ACC112 (cell line): ENCODE data around the gene ARHGAP4.

Experiments
- H2AFZ ChIP-seq: fragments of 200-600 bp; sonication (generic); one replicate; pipeline ENCODE4 v1.6.0; 2017; ENCODE audit warnings: antibody characterized with exemption, low read length; ENCODE audit not compliant: unreplicated experiment
- H3K27ac ChIP-seq: fragments of 200-600 bp; sonication (generic); 2 replicates; pipeline ENCODE4 v1.5.1; 2014; ENCODE audit warnings: low read depth, mild to moderate bottlenecking, antibody characterized with exemption, low read length, moderate library complexity
- H3K27me3 ChIP-seq: fragments of 200-600 bp; sonication (generic); 2 replicates; pipeline ENCODE4 v1.6.1; 2014; ENCODE audit warnings: mild to moderate bottlenecking, antibody characterized with exemption, low read length, moderate library complexity, mixed read lengths; ENCODE audit not compliant: insufficient read depth
- H3K36me3 ChIP-seq: fragments of 200-600 bp; sonication (generic); 2 replicates; pipeline ENCODE4 v1.6.1; 2016; ENCODE audit warnings: mild to moderate bottlenecking, antibody characterized with exemption, low read length, moderate library complexity, mixed read lengths; ENCODE audit not compliant: insufficient read depth
- H3K4me1 ChIP-seq: fragments of 200-600 bp; sonication (generic); one replicate; pipeline ENCODE4 v1.6.1; 2016; ENCODE audit warnings: low read length, mixed read lengths; ENCODE audit not compliant: insufficient read depth, unreplicated experiment, control insufficient read depth
- H3K4me3 ChIP-seq: fragments of 200-600 bp; sonication (generic); 2 replicates; pipeline ENCODE4 v1.5.1; 2014; ENCODE audit warnings: mild to moderate bottlenecking, low read depth, low read length
- H3K79me2 ChIP-seq: fragments of 200-600 bp; sonication (generic); one replicate; pipeline ENCODE4 v1.6.0; 2016; ENCODE audit warnings: low read length; ENCODE audit not compliant: control insufficient read depth, unreplicated experiment, insufficient read depth

The ARHGAP4 gene

DNA sequence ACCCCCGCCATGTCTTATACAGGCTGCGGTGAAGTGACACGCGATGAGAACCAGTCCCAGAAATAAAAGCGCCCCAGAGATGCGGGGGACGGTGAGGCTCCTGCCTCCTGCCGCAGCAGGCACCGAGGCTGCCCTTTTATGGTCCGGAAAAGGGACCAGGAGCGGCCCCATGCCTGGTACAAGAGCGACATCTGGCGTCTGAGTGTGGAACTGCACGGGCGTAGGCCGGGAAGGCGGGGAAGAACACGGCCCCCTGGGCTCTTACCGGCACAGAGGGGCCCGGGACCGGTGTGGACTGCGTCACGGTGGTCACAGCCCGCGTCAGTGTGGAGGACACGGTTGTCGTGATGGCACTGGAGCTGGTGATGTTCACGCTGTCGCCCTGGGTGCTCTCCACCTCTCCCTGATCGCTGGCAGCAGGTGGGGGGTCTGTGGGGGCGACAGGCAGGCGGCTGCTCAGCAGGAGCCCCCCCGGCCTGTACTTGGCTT, 27.3 kb upstream of the ARHGAP4 start:
- H2AFZ ChIP-seq, result no peak overlapping the region
- no peaks in the 10 kb centered on the region for H3K36me3 ChIP-seq
- H3K27ac ChIP-seq, result no peak overlapping the region

DNA sequence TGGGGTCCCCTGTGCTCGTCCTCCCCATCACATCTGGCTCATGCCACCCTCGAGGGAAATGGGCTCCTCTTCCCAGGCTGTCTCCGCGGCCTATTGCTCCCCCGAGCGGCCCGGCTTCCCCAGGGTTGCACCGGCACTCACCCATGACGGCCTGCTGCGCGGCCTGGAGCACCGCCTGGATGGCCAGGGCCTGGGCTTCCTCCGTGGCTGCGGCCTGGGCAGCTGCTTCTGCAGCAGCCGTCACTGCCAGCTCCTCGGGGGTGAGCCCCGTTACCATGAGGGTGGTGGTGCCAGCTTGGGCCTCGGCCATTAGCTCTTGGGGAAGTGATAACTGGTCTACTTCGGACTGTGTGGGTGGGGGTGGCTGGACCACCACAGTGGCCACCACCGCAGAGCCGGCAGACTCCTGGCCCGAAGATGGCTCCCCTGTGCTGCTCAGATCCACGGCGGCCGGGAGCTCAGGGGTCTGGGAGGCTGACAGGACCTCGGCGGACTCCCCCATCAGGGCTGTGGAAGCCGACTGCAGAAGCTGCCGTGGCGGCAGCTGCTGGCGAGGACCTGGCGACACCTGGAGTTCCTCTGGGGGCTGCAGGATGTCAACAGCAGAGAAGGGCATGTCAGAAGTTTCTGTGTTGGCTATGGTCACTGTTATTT, 26.4 kb upstream of the ARHGAP4 start:
- Histone ChIP-seq H3K27ac (no peak overlapping the region), H3K27me3 (no peaks in the 10 kb centered on the region), H3K36me3 (no peaks in the 10 kb centered on the region), H3K4me3 (no peak overlapping the region), H2AFZ (no peak overlapping the region), H3K4me1 (no peaks in the 10 kb centered on the region), H3K79me2 (no peaks in the 10 kb centered on the region)

More for the DNA sequence above, 27.3 kb upstream of the ARHGAP4 start:
- H3K27me3 ChIP-seq, result no peaks in the 10 kb centered on the region
- H3K79me2 ChIP-seq, result no peaks in the 10 kb centered on the region
- no peaks in the 10 kb centered on the region for H3K4me1 ChIP-seq
- no peak overlapping the region for H3K4me3 ChIP-seq

DNA sequence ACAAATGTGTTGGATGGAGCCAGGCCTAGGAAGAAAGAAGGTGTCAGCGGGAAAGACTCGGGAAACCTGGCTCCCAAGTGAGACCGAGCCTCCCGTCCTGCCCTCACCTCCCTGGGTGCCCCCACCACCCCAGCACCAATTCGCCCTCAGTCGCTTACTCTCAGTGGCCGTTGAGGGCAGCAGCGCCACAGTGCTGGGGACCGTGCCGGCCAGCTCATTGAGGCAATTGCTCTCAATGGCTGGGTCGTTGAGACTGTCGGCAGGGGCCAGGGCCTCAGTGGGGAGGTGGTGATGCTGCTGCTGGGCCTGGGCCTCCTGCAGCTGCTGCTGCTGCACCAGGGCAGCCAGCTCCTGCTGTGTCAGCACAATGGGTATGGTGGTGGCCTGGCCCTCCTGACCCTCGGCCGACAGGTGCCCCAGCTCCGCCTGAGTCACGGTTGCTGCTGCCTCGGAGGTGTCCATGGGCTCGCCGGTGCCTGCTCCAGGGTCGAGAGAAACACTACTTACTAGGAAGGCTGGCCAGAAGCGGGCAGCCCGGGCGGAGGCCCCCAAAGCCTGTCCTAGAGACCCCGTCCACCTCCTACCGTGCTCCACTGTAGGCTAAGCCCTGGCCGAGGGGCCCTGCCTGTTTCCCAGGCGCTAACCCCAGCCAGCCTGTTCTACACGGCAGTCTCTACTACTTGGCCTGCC, 25.8 kb upstream of the ARHGAP4 start:
- no peaks in the 10 kb centered on the region for H3K27me3 ChIP-seq
- H2AFZ ChIP-seq, result no peak overlapping the region
- no peaks in the 10 kb centered on the region for H3K79me2 ChIP-seq
- no peak overlapping the region for H3K4me3 ChIP-seq
- no peak overlapping the region for H3K27ac ChIP-seq
- H3K36me3 ChIP-seq, result no peaks in the 10 kb centered on the region
- no peaks in the 10 kb centered on the region for H3K4me1 ChIP-seq

DNA sequence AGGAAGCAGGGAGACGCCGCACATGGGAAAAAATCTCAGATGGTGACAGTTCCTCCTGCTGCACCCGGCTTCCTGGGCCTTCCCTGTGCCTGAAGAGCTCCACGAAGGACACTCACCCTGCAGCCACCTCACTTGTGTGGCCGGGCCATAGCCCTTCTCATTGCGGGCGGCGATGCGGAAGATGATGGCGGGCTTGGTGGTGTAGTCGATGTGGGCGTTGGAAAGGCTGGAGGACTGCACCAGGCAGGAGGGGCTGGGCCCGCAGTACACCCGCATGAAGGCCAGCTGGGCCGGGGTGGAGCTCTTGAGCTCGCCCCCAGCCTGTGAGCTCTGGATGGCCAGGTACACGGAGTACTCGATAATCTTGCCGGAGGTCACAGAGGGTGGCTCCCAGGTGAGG, 24.1 kb upstream of the ARHGAP4 start:
- no peak overlapping the region for H3K27ac ChIP-seq
- H2AFZ ChIP-seq, result no peak overlapping the region
- H3K4me3 ChIP-seq, result no peak overlapping the region
- no peaks in the 10 kb centered on the region for H3K4me1 ChIP-seq
- no peaks in the 10 kb centered on the region for H3K27me3 ChIP-seq
- no peaks in the 10 kb centered on the region for H3K36me3 ChIP-seq
- H3K79me2 ChIP-seq, result no peaks in the 10 kb centered on the region

DNA sequence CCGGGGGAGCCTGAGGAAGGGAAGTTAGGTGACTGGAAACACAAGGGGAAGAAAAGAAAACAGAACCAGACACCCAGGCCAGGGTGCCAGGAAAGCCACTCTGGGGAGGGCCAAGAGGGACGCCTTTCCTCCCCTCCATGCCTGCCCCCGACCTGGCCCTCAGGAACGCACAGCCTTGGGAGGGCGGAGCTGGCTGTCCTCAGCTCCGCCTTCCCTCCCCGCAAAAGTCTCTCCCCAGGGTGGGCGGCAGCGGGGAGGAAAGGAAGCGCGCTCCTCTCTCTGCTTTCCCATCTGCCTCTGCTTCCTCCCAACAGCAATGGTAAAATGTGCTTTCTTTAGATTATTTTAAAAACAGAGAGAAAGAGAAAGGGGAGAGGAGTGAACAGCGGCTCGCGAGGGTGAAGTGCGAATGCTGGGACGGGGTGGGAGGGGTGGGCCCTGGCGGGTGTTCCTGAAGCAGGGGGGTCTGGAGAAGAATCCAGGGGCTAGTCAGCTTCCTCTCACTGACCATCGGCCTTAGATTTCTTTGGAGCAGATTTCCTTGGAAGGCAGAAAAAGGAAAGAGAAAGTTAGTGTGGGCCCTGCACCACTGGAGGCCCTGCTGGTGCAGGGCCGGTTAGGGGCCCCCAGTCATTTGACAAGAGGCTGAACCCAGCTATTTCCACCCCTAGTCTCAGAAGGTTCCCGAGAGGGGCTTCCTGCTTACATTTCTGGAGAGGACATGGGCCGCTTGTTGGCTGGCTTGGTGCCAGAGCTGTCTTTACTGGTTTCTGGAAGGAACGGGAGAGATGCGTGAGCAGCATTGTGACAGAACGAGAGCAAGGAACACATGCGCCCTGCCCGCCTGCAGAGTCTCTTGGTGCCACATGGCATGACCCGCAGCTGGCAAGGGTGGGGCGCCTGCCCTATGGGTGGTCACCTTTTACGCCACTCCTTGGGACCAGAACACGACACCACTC, 23.1 kb upstream of the ARHGAP4 start:
- no peak overlapping the region for H3K27ac ChIP-seq
- no peaks in the 10 kb centered on the region for H3K79me2 ChIP-seq
- H2AFZ ChIP-seq, result no peak overlapping the region
- H3K36me3 ChIP-seq, result no peaks in the 10 kb centered on the region
- no peaks in the 10 kb centered on the region for H3K27me3 ChIP-seq
- H3K4me3 ChIP-seq, result no peak overlapping the region
- H3K4me1 ChIP-seq, result peaks cover under 1% of the 10 kb centered on the region

DNA sequence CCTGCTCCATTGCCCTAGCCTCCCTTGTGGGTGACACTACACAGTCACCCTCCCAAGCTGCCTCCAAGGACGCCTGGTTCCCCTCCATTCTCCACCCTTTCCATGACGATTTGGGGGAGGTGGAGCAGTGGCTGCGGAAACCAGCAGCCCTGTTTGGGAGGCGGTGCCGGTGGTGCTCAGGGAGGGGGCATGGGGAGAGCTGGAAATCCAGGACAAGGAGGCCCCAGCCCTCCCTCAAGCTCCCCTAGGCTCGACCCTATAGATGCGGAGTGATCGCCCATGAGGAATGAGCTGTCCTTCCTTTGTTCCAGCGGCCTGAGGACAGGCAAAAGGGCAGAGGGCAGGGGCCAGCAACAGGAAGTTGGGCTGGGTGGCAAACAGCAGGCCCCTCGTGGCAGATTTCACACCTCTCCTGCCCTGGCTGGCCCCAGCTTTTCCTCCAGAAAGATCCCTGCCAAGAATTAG, 22.0 kb upstream of the ARHGAP4 start:
- H3K36me3 ChIP-seq, result no peaks in the 10 kb centered on the region
- no peak overlapping the region for H3K27ac ChIP-seq
- H3K4me1 ChIP-seq, result peaks cover 2% of the 10 kb centered on the region

DNA sequence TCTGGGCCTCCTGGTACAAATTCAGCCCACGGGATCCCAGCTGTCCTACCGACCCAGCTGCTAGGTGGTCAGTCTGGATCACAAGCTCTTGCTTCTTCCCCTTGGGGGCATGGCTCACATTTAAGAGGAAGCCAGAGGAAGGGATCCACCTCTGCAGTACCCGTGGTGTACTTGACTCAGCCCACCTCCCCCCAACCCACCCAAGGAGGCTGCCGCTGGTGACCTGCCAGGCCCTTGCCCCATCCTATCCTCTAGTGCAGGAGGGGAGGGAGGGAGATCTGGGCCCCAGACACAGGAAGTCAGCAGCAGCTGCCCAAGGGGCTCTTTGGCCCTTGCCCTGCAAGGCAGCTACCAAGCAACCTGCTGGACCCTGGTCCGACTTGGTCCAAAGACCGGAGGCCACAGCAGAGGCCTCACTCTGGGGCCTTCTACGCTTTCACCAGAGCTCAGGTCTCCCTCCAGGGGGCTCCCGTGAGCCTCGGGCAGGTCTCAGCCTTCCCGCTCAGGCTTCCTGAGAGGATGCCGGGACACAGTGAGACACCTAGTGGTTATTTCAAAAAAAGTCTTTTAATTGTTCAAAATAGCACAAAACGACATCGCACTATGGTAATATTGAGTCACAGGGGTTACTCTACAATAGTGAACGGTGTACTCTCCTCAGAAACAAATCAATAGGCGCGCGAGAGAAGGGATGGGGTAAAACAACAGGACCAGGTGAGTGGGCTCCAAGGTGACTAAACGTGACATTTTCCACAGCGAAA, 21.1 kb upstream of the ARHGAP4 start:
- no peak overlapping the region for H3K27ac ChIP-seq
- H3K36me3 ChIP-seq, result no peaks in the 10 kb centered on the region
- no peaks in the 10 kb centered on the region for H3K79me2 ChIP-seq
- no peaks in the 10 kb centered on the region for H3K27me3 ChIP-seq
- peaks cover 2% of the 10 kb centered on the region for H3K4me1 ChIP-seq
- H3K4me3 ChIP-seq, result no peak overlapping the region
- no peak overlapping the region for H2AFZ ChIP-seq

More for the DNA sequence above, 22.0 kb upstream of the ARHGAP4 start:
- no peaks in the 10 kb centered on the region for H3K79me2 ChIP-seq
- no peak overlapping the region for H2AFZ ChIP-seq
- no peaks in the 10 kb centered on the region for H3K27me3 ChIP-seq
- no peak overlapping the region for H3K4me3 ChIP-seq

DNA sequence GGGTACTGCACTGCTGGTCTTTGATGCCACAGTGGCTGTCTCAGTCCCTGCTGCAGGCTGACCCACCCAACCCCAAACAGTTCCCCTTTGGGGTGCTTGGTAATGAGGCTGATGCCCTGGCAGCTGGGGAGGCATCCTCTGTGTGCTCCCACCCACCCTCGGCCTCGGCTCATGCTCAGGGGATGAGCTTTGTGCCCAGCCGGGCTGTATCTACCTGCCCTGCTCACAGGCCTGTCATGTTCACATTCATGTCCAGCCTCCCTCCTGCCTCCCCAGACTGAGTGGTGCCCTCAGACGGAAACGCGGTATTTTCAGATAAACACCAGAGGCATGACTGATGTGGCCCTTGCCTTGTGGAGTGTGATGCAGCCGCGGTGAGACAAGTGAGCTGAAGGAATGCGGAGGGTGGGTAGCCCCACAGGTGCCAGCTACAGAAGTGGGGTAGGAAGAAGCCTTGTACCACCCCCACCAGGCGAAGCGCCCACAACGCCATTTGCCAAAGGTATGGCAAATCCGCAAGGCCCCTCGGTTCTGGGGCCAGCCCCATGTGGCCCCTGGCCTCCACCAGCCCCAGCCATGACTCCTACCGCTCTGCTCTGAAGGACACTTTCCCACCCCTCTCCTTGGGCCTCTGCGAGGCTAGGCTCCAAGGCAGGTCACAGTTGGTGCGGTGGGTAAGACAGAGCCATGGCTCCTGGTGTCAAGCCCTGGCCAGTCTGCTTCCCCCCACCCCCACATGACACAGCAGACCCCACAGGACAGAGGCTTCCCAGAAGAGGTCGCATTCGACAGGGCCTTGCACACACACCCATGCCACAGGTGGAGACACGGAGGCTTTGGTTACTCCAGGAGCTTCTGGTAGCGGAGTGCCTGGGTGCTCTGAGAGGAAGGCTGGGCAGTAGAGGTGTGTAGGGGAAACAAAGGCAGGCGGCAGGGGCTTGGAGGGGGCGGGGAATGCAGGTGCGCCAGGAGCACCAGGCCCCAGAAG, 20.2 kb upstream of the ARHGAP4 start:
- peaks cover 2% of the 10 kb centered on the region for H3K4me1 ChIP-seq
- H2AFZ ChIP-seq, result no peak overlapping the region
- no peaks in the 10 kb centered on the region for H3K36me3 ChIP-seq
- no peak overlapping the region for H3K4me3 ChIP-seq
- H3K27me3 ChIP-seq, result no peaks in the 10 kb centered on the region
- H3K79me2 ChIP-seq, result no peaks in the 10 kb centered on the region
- H3K27ac ChIP-seq, result no peak overlapping the region

DNA sequence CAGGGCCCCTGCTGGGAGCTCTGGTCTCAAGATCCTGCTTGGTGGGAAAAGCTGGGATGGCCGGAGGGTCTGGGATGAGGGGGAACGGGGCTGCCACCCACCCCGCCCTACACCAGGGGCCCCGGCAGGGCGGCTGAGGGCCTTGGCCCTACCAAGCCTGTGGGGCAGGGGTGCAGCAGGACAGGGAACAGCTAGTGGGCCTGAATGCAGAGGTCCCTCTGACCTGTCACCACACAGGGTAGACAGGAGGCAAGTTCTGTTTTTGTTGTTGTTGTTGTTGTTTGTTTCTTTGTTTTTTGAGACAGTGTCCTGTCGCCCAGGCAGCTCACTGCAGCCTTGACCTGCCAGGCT, 18.7 kb upstream of the ARHGAP4 start:
- Histone ChIP-seq H3K79me2 (no peaks in the 10 kb centered on the region), H3K27ac (no peak overlapping the region), H3K4me3 (0 out of 2 replicates have a peak overlapping the region, but pooled peaks have one; percentile 59), H3K36me3 (no peaks in the 10 kb centered on the region), H2AFZ (no peak overlapping the region), H3K27me3 (no peaks in the 10 kb centered on the region), H3K4me1 (peaks cover 2% of the 10 kb centered on the region)
